AG04450 (cell line): Measurements from ENCODE around the gene IFFO2. TPM values are rescaled to one million over a fixed set of nuclear protein-coding genes. Genes with fewer than 3 reads are reported as not detected.

ENCODE experiments used
- CTCF ChIA-PET: fragments of 300-600, 350-600 bp; formaldehyde crosslinking; extraction: SDS; loops from one replicate; lab custom pipeline; 2022; ENCODE audit warnings: antibody characterized with exemption, inconsistent platforms; lab: Charles Lee
- POLR2A ChIA-PET: fragments of 350-600 bp; formaldehyde crosslinking; extraction: SDS; loops from one replicate; lab custom pipeline; 2021; ENCODE audit warnings: antibody characterized with exemption, inconsistent platforms; lab: Yijun Ruan, JAX
- DNase-seq: peaks from one replicate; pipeline ENCODE4 v3.0.0-alpha.2; 2011; ENCODE audit warnings: low read depth, low spot score
- H3K27ac ChIP-seq: one replicate; pipeline ENCODE4 v1.5.1; 2012; ENCODE audit warnings: low read depth, low read length, control low read depth
- H3K27me3 ChIP-seq: one replicate; pipeline ENCODE4 v1.6.0; 2012; ENCODE audit warnings: low read length; ENCODE audit not compliant: control insufficient read depth, insufficient read depth
- H3K4me3 ChIP-seq: 2 replicates; pipeline ENCODE4 v1.5.1; 2011; ENCODE audit warnings: mild to moderate bottlenecking, low read depth, low read length, control low read depth
- H3K9me3 ChIP-seq: 2 replicates; pipeline ENCODE4 v1.5.1; 2012; ENCODE audit warnings: low read length; ENCODE audit not compliant: control insufficient read depth, insufficient read depth
- polyA plus RNA-seq: library from polyadenylated mRNA; depleted of rRNA; stranded (reverse); fragments of >200 nt; gene quantifications from 2 replicates; pipeline ENCODE4 v1.2.3, GENCODE V29; 2011
- TF ChIP-seq, protein P1 (sequence below): IDR thresholded peaks from 2 replicates; pipeline ENCODE4 v1.5.1; 2011; ENCODE audit warnings: low read depth, low read length, control low read depth, inconsistent platforms

Gene IFFO2
- polyA plus RNA-seq, 1 experiment = 6.8 TPM

DNA sequence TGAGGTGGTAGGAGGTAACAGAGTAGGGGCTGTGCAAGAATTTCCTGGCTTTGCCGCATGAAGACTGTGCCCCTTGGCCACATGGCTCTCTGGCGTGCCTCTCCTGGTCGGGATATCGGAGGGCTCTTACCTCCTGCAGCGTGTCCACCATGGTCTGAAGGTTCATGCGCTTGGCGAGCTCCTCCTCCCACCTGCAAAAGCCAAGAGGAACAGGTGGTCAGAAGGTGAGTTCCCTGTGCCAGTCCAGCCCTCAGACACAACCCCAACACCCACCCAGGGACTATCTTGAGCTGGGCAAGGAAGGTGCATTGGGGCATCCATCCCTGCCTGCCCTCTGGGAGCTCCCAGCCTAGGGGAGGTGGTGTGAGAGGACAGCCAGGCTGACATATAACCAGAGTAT is 35.5 kb downstream of the IFFO2 start:
- H3K27ac ChIP-seq = no peak overlapping the region
- no peaks in the 10 kb centered on the region; the same call in 1 of the 2 replicates for H3K9me3 ChIP-seq
- ChIA-PET CTCF (interaction anchor here (0.6 to 3.1 kb wide), 2 partner anchors 8 to 15 kb away, joined by 3 to 34 read pairs; no protein-coding TSS in a partner anchor), POLR2A (no interaction called here)
- TF ChIP-seq, protein P1, sequence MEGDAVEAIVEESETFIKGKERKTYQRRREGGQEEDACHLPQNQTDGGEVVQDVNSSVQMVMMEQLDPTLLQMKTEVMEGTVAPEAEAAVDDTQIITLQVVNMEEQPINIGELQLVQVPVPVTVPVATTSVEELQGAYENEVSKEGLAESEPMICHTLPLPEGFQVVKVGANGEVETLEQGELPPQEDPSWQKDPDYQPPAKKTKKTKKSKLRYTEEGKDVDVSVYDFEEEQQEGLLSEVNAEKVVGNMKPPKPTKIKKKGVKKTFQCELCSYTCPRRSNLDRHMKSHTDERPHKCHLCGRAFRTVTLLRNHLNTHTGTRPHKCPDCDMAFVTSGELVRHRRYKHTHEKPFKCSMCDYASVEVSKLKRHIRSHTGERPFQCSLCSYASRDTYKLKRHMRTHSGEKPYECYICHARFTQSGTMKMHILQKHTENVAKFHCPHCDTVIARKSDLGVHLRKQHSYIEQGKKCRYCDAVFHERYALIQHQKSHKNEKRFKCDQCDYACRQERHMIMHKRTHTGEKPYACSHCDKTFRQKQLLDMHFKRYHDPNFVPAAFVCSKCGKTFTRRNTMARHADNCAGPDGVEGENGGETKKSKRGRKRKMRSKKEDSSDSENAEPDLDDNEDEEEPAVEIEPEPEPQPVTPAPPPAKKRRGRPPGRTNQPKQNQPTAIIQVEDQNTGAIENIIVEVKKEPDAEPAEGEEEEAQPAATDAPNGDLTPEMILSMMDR = no peak
- no peak overlapping the region for H3K4me3 ChIP-seq
- no peak for DNase-seq
- H3K27me3 ChIP-seq = no peaks in the 10 kb centered on the region

DNA sequence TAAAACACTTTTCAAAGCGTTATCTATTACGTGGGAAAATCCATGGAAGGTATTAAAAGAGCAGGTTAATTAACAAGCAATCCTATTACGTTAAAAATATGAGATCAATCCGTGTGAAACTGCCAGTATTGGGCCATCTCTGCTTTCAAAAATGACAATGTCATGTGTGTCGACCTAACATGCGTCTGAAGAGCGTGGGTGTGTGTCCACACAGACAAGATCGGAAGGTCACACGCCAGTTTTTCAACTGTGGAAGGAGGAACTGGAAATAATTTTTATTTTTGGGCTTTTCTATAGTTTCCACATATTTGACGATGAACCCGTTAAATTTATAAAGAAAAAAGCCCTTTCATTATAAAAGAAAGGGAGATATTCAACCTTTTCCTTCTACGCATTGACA is 36.5 kb downstream of the IFFO2 start:
- TF ChIP-seq, protein P1 = no peak
- H3K4me3 ChIP-seq = no peak overlapping the region
- no peaks in the 10 kb centered on the region for H3K27me3 ChIP-seq
- no peaks in the 10 kb centered on the region; the same call in 1 of the 2 replicates for H3K9me3 ChIP-seq
- ChIA-PET CTCF (interaction anchor here (3.1 kb wide), 1 partner anchor 7 kb away, joined by 34 read pairs; no protein-coding TSS in a partner anchor), POLR2A (no interaction called here)
- H3K27ac ChIP-seq = no peak overlapping the region
- no peak for DNase-seq

DNA sequence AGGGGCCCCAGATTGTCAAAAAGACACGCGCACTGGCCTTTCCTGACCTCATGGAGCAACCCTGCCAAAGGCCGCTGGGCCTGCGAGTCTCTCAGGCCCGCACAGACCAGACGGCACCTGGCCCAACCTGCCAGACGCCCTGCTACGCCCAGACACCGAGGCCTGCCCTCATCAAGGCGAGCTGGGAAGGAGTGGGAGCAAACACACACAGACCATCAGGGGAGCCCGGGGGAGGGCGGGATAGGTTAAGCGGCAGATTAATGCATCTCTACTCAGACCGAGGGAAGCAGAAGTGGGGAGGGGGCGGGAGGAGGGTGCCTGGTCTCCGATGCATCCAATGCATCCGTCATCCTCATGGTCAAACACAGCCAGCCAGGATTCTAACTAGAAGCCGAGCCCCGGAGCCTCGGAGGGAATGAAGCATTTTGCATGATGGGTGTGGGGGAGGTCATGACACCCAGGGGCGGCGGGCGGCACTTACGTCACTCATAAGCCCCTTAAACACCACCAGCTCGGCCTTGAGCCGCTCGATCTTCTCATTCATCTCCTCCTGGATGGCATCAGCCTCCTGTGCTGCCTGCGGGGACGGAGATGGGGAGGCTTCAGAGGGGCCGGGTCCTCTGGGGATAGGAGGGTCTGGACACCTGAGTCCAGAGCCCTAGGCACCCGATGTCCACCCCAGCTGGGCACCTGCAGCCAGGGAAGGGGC is 37.1 kb downstream of the IFFO2 start:
- TF ChIP-seq, protein P1 = no peak
- no peak overlapping the region for H3K4me3 ChIP-seq
- POLR2A ChIA-PET = no interaction called here
- H3K9me3 ChIP-seq = no peaks in the 10 kb centered on the region; the same call in 1 of the 2 replicates
- CTCF ChIA-PET = interaction anchor here (0.6 kb wide), 1 partner anchor 46 kb away, joined by 3 read pairs; no protein-coding TSS in a partner anchor
- no peak for DNase-seq
- no peak overlapping the region for H3K27ac ChIP-seq
- no peaks in the 10 kb centered on the region for H3K27me3 ChIP-seq

DNA sequence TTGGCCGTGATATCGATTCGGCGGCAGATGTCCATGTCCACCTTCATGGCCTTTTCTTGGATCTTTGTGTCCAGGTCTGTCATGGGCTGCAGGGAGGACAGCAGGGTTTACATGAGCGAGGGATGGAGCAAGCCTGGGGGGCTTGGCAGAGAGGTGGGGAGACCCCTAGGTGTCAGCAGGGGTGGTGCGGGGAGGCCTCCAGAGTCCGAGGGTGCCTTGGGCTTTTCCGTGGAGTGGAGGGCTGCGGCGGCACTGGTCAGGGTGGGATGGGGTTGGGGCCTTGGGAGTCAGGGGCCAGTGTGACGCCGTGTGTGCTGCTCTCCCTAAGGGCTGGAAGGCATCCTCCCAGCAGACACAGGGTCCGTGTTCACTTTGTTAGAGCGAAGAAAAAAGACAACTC is 38.1 kb downstream of the IFFO2 start:
- ChIA-PET POLR2A (interaction anchor here (0.6 kb wide), 1 partner anchor 33 kb away, joined by 3 read pairs; no protein-coding TSS in a partner anchor), CTCF (no interaction called here)
- TF ChIP-seq, protein P1 = no peak
- no peak overlapping the region for H3K27ac ChIP-seq
- no peak for DNase-seq
- H3K9me3 ChIP-seq = no peaks in the 10 kb centered on the region; the same call in 1 of the 2 replicates
- no peaks in the 10 kb centered on the region for H3K27me3 ChIP-seq
- H3K4me3 ChIP-seq = no peak overlapping the region
